CD4-positive, alpha-beta T cell (primary cell): ENCODE data around the gene ZNF638. TPM values are rescaled to one million over a fixed set of nuclear protein-coding genes. Genes with fewer than 3 reads are reported as not detected.
A peak's percentile ranks its signal among the peaks of the same experiment; 100 is the strongest.

Source experiments
- ATAC-seq: fragments of 200-7000 bp; cut with Tn5 transposase; one replicate; pipeline ENCODE4 v1.10.0; 2022; ENCODE audit warnings: mild to moderate bottlenecking; ENCODE audit not compliant: poor library complexity
- CTCF ChIA-PET: fragments of 350-600 bp; sonication (Branson Sonifier 250); formaldehyde crosslinking; loops from one replicate; lab custom pipeline; 2021; ENCODE audit warnings: antibody characterized with exemption, inconsistent platforms; lab: Charles Lee
- POLR2A ChIA-PET: fragments of 350-600 bp; sonication (Branson Sonifier 250); formaldehyde crosslinking; loops from one replicate; lab custom pipeline; 2021; ENCODE audit warnings: antibody characterized with exemption, inconsistent platforms; lab: Charles Lee
- DNase-seq, 14 experiments: peaks; one replicate each; pipeline ENCODE4 v3.0.0-alpha.2; 2013 to 2020; ENCODE audit warnings: mixed read lengths in 2 of 14
- H3K27ac ChIP-seq, 2 donors: one replicate each; pipeline versions ENCODE4 v1.5.1 to v1.7.0; 2013; ENCODE audit warnings: low read length in 2 of 2, low read depth in 1 of 2, mild to moderate bottlenecking in 1 of 2
- H3K27me3 ChIP-seq, 2 experiments: 1 replicate in 1 of 2; 2 replicates in 1 of 2; pipeline versions ENCODE4 v1.6.1 to v1.7.0; 2013; ENCODE audit warnings: low read length in 2 of 2, control low read depth in 1 of 2, mild to moderate bottlenecking in 1 of 2, moderate library complexity in 1 of 2; ENCODE audit not compliant: insufficient read depth in 2 of 2, control insufficient read depth in 1 of 2
- H3K36me3 ChIP-seq: one replicate; pipeline ENCODE4 v1.6.1; 2013; ENCODE audit warnings: low read length, control low read depth; ENCODE audit not compliant: insufficient read depth
- H3K4me1 ChIP-seq: one replicate; pipeline ENCODE4 v1.6.1; 2013; ENCODE audit warnings: low read length, control low read depth; ENCODE audit not compliant: insufficient read depth
- H3K4me3 ChIP-seq: one replicate; pipeline ENCODE4 v1.5.1; 2013; ENCODE audit warnings: mild to moderate bottlenecking, low read length, moderate library complexity
- H3K9me3 ChIP-seq, 2 experiments: 1 replicate in 1 of 2; 2 replicates in 1 of 2; pipeline versions ENCODE4 v1.6.1 to v1.7.0; 2013; ENCODE audit warnings: low read length in 2 of 2, mild to moderate bottlenecking in 2 of 2, control low read depth in 1 of 2, moderate library complexity in 1 of 2; ENCODE audit not compliant: control insufficient read depth in 1 of 2, insufficient read depth in 1 of 2
- H3K27ac Mint-ChIP-seq: one replicate; pipeline ENCODE4 v1.8.0; 2020; ENCODE audit warnings: mixed read lengths
- H3K27me3 Mint-ChIP-seq: one replicate; pipeline ENCODE4 v1.8.0; 2021; ENCODE audit warnings: mixed read lengths
- H3K36me3 Mint-ChIP-seq: one replicate; pipeline ENCODE4 v1.8.0; 2021; ENCODE audit warnings: low read depth, mixed read lengths
- H3K4me1 Mint-ChIP-seq: one replicate; pipeline ENCODE4 v1.8.0; 2021; ENCODE audit warnings: low read depth, mixed read lengths
- H3K4me3 Mint-ChIP-seq: one replicate; pipeline ENCODE4 v1.8.0; 2020; ENCODE audit warnings: mild to moderate bottlenecking, mixed read lengths
- H3K9me3 Mint-ChIP-seq: one replicate; pipeline ENCODE4 v1.8.0; 2020; ENCODE audit warnings: mixed read lengths
- CTCF ChIP-seq: fragments of 200-600 bp; IDR thresholded peaks from one replicate; pipeline ENCODE4 v1.8.0; 2022; ENCODE audit warnings: antibody characterized with exemption, mild to moderate bottlenecking
- intact Hi-C, 2 experiments: fragments of 100-400 bp; cut with DNase I in 1 of 2; cut with micrococcal nuclease in 1 of 2; formaldehyde crosslinking; loops; one replicate each; pipeline versions ENCODE4 v1.15.1 to v1.9.0; 2023 to 2025; cut with DNase I, micrococcal nuclease
- total RNA-seq, 174 experiments: library from RNA in 2 of 174; stranded (reverse) in 2 of 174; gene quantifications; one replicate each; pipeline ENCODE4 v1.2.3 and lab custom pipeline; 2021 to 2026

Gene ZNF638
- total RNA-seq, 2 experiments from 2014 or later, result 77.8 to 86.4 TPM

- no peak for DNase-seq
- peaks cover 40% of the 10 kb centered on the region for H3K27me3 Mint-ChIP-seq
These were observed 127.5 kb downstream of the ZNF638 start for GRCh38 chr2:71459084-71459431.

GRCh38 chr2:71460056-71460455, 128.5 kb downstream of the ZNF638 start:
- no peak overlapping the region for H3K27ac Mint-ChIP-seq

More at GRCh38 chr2:71459084-71459431, 127.5 kb downstream of the ZNF638 start:
- ChIA-PET POLR2A (no interaction called here), CTCF (no interaction called here)
- ATAC-seq, result no peak
- H3K36me3 ChIP-seq, result no peaks in the 10 kb centered on the region
- peaks cover 19 to 24% of the 10 kb centered on the region in 2 experiments for H3K27me3 ChIP-seq
- no peak overlapping the region for H3K27ac Mint-ChIP-seq
- H3K4me1 Mint-ChIP-seq, result peaks cover 4% of the 10 kb centered on the region
- H3K27ac ChIP-seq, result no peak overlapping the region
- H3K4me1 ChIP-seq, result peaks cover 7% of the 10 kb centered on the region
- no peak overlapping the region for H3K4me3 ChIP-seq
- H3K36me3 Mint-ChIP-seq, result no peaks in the 10 kb centered on the region
- TF ChIP-seq CTCF, result no peak
- no peaks in the 10 kb centered on the region for H3K9me3 Mint-ChIP-seq
- H3K9me3 ChIP-seq, result peaks cover 0 to 18% of the 10 kb centered on the region in 2 experiments
- intact Hi-C loops, result no loop called here
- H3K4me3 Mint-ChIP-seq, result no peak overlapping the region

GRCh38 chr2:71460595-71461303, 129.2 kb downstream of the ZNF638 start:
- Mint-ChIP-seq H3K36me3 (no peaks in the 10 kb centered on the region), H3K4me3 (no peak overlapping the region), H3K27me3 (peaks cover 24% of the 10 kb centered on the region), H3K9me3 (no peaks in the 10 kb centered on the region), H3K27ac (no peak overlapping the region), H3K4me1 (peaks cover 4% of the 10 kb centered on the region)
- POLR2A ChIA-PET, result no interaction called here
- CTCF ChIA-PET, result interaction anchor here (0.5 kb wide), 1 partner anchor 10 kb away, joined by 3 read pairs; no protein-coding TSS in a partner anchor
- Histone ChIP-seq H3K4me1 (no peaks in the 10 kb centered on the region), H3K27ac (no peak overlapping the region), H3K27me3 (peaks cover 14 to 24% of the 10 kb centered on the region in 2 experiments), H3K36me3 (no peaks in the 10 kb centered on the region), H3K9me3 (peaks cover 0 to 14% of the 10 kb centered on the region in 2 experiments), H3K4me3 (no peak overlapping the region)
- intact Hi-C loops, result no loop called here
- DNase-seq (peak in 2 of 14 experiments; percentile 9 to 28), ATAC-seq (no peak)
- TF ChIP-seq CTCF, result no peak

More at GRCh38 chr2:71460056-71460455, 128.5 kb downstream of the ZNF638 start:
- H3K36me3 ChIP-seq, result no peaks in the 10 kb centered on the region
- intact Hi-C loops, result no loop called here
- H3K9me3 Mint-ChIP-seq, result no peaks in the 10 kb centered on the region
- DNase-seq, result no peak
- peaks cover 4% of the 10 kb centered on the region for H3K4me1 Mint-ChIP-seq
- ATAC-seq, result no peak
- H3K27me3 ChIP-seq, result peaks cover 15 to 24% of the 10 kb centered on the region in 2 experiments
- H3K4me3 Mint-ChIP-seq, result no peak overlapping the region
- H3K9me3 ChIP-seq, result peaks cover 0 to 14% of the 10 kb centered on the region in 2 experiments
- no peaks in the 10 kb centered on the region for H3K36me3 Mint-ChIP-seq
- H3K27me3 Mint-ChIP-seq, result peaks cover 31% of the 10 kb centered on the region
- H3K4me1 ChIP-seq, result no peaks in the 10 kb centered on the region
- ChIA-PET CTCF (no interaction called here), POLR2A (no interaction called here)
- no peak overlapping the region for H3K4me3 ChIP-seq
- no peak for TF ChIP-seq CTCF
- H3K27ac ChIP-seq, result no peak overlapping the region
